ENCODE measurements around the gene SULF2.

Gene SULF2

DNA sequence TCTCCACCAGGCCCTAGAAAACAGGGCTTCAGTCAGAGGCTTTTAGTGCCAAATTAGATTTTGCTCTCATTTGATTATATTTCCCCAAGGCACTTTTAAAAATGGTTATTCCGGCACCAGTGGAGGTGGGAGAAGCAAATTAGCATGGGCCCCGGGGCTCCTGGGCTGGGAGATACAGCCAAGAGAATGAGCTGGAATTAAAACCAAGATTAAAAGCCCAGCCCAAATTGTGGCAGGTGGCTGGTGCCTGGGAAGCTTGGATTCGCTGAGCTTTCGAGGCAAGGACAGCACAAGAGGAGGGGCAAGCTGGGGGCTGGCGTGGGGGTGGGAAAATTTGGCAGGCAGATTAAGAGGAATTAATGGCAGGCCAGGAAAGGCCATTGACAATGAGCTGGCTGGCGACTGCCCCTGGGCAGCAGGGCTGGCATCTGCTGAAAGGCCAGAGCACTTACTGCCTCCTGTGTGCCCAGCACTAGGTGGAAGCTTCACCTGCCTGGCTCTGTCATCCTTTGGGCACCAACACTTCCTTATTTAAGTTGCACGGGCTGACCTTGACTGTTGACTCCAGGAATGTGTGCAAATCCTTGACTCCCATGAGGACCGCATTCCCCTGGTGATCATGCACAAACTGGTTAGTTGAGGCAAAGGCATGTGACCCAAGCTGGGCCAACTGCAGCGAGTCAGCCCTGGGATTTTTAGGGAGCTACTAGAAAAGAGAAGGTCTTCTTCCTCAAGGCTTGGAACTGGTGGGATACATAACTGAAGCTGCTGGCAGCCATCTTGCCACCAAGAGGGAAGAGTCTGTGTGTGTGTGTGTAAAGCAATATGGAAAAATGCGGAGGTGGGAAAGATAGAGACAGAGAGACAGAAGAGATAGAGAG lies 76.1 kb downstream of the SULF2 start:
- no peak for DNase-seq

- no peak for DNase-seq
Observed at GRCh38 chr20:47708140-47708807, 77.0 kb downstream of the SULF2 start.

GRCh38 chr20:47706345-47706744 lies 78.9 kb downstream of the SULF2 start:
- no peak for DNase-seq

DNA sequence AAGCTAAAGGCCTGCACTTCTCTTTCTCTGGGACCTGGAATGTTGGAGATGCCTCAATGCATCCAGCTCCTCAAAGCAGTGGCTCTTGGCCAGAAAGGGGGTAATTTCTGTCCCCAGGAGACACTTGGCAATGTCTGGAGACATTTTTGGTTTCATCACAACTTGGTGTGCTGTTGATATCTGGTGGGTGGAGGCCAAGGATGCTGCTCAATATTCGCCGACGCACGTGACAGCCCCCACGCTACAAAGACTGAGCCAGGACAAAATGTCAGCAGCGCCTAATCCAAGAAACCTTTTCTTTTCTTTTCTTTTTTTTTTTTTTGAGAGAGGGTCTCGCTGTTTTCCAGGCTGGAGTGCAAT lies 79.8 kb downstream of the SULF2 start:
- DNase-seq = no peak

DNA sequence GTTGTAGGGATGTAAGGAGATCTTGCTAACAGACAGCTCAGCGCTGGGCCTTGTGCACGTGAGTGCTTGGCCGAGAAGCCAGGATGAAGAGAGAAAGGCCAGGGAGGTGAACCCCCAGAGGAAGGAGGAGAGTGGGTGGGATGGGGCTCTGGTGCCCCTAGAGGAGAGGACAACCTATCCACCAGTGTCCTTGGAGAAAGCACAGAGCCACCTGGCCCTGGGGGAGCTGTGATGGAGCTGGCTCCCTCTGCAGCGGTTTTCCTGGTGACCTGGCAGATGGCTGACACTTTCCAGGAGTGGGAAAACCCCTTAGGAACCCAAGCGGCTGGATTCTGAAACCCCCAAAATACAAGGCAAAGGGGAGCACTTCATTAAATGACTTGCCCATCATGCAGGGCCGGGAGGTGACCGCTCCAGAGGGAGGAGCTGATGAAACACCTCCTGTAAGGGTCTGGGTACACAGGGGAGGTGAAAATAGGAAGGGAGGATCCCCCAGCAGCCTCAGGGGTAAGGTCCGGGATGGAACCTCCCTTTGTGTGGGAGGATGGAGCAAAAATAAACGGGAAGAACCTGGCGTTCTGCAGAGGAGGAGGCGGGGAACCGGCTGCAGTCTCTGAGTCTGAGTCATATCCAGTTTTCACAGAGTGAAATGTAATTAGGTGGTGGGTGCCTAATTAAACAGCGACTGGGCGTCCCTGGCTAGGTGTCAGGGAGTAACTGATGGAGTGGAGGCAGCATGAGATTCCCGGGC lies 80.4 kb downstream of the SULF2 start:
- no peak for DNase-seq

GRCh38 chr20:47703748-47704147 lies 81.5 kb downstream of the SULF2 start:
- DNase-seq = no peak

DNA sequence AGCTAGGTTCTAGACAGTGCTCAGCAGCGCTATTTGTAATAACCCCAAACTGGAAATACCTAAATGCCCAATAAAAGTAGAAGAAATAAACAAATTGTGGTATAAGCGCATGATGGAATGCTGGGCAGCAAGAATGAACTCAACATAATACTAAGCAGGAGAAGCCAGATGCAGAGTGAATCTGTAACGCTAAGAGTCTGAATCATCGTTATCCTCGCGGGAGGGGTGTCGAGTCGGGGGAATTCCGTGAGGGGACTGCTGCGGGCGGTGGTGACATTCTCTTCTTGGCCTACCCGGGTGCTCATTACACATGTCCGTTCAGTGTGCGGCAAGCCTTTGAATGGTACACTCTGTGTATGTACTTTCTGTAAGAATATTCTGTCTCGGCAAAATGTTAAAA lies 83.7 kb downstream of the SULF2 start:
- no peak for DNase-seq

GRCh38 chr20:47700327-47700726 lies 85.0 kb downstream of the SULF2 start:
- DNase-seq = no peak

GRCh38 chr20:47699818-47700217 lies 85.5 kb downstream of the SULF2 start:
- no peak for DNase-seq

DNA sequence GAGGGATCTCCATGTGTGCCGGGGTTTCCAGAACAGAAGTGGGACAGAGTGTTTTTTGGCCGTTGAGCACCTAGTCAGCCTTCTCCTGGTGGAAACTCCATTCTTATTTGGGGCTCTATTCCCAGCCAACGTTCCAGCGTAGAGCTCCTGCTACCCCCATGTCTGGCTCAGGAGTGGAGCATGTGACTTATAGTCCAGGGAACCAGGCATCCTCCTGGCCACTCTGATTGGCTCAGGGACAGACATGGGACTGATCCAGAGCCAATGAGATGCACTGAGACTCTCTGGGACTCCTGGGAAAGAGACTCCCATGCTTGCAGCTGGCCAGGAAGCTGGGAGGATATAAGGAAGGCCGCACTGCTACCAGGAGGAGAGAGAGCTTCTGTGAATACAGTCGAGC lies 87.1 kb downstream of the SULF2 start:
- DNase-seq = no peak

- no peak for DNase-seq
Observed at GRCh38 chr20:47696856-47697255, 88.4 kb downstream of the SULF2 start.

DNA sequence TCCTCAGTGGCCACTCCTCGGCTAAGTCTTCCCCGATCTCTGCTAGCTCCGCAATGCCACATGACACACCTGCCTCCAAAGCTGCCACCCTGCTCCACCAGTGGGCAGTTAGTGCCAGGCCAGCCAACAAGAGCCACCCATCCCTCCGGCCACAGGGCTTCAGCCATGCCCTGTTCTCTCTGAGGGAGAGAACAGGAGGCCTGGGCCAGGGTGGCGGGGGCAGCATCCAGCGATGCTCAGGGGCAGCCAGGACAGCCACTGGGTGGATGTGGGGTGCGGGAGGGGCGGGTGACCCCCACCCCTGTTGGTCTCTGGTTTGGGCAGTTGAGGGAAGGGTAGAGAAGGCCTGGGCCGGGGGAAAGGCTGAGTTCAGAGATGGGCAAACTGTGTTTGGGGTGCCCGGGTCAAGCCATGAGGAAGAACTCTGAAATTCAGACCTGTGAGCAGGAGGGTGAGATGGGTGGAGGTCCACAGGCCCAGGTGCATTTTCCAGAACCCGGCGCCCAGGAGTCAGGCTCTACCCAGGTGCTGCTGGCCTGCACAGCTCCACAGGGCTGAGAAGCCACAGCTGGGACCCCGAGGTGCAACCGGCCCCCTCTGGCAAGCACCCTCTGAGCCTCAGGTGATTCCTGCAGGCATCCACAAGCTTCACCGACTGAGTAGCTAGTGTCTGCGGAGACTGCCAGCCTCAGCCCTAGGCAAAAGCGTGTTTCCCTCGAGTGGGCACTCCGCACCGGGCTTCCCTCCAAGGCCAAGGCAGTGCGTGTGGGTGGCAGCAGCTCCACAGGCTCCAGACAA lies 91.1 kb downstream of the SULF2 start:
- DNase-seq = no peak

DNA sequence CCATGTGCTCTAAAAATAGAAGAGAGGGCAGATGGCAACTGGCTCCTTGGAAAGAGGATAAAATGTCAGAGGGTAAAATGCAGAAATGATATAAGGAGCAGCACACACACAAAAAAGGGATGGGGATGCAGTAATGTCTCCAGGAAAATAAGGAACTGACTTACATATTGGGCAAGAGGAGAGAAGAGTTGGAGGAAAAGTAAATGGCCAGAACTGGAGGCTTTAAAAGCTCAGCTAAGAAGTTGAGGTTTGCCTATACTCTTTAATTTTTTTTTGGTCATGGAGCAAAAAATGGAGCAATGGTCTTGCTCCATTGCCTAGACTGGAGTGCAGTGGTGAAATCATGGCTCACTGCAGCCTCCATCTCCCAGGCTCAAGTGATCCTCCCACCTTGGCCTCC lies 93.7 kb downstream of the SULF2 start:
- no peak for DNase-seq

DNA sequence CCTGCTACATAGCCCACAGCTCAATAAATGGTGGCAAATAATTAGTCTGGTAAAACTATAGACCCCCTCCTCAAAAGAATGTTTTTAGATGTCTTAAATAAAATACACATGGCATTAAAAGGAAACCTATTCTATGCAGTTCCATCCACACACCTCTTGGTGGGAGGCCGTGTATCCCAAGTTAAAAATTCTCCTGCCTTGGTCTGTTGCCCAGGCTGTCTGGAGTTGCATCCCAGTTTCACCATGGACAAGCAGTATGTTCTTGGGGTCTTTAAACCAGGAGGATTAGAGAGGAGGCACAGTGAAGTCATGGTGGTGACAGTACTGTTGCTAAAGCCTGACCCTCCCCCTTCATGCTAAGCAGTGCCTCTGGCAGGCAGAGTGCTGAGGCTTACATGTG lies 95.5 kb downstream of the SULF2 start:
- no peak for DNase-seq

DNA sequence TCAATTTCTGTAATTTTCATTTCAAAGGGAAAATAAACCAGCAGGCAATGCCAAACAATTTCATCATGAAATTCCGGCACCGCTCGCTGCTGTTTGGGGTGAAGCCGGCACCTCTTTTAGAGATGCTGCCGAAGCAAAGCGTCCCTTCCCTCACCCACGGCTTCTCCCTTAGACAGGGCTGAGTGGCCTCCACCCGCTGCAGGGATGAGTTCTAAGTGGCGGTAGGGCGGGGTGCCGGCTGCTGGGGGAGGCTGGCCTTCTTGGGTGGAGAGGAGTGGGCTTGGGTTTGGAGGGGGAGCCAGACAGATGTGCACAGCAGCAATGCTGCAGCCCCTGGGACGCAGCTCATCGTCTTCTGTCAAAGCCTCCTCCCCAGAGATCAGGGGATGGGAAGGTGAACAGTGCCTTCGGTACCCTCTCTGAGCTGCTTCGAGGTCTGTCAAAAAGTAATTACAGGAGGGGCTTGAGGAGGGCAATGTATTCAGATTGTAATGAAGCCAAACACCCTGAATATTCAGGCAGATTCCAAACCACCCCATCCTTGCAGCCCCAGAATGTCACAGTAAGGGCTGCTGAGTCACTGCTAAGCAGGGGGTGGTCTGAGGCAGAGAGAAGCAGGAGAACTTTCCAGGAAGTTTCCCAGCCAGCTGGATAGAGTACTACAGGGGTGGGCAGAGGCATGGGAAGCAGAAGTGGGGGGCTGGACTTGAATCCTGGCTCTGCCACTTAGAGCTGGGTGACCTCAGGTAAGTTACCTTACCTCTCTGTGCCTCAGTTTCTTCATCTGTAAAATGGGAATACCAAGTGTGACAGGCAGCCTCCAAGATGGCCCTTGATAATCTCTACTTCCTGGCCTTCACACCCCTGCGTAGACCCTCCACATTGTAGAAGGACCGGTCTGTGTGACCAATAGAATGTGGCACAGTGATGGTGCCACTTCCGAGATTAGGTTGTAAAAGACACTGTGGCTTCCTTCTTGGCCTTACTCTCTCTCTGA lies 96.6 kb downstream of the SULF2 start:
- no peak for DNase-seq

GRCh38 chr20:47687095-47687987 lies 97.9 kb downstream of the SULF2 start:
- DNase-seq = no peak

- no peak for DNase-seq
Observed at GRCh38 chr20:47686545-47686944, 98.7 kb downstream of the SULF2 start.

DNA sequence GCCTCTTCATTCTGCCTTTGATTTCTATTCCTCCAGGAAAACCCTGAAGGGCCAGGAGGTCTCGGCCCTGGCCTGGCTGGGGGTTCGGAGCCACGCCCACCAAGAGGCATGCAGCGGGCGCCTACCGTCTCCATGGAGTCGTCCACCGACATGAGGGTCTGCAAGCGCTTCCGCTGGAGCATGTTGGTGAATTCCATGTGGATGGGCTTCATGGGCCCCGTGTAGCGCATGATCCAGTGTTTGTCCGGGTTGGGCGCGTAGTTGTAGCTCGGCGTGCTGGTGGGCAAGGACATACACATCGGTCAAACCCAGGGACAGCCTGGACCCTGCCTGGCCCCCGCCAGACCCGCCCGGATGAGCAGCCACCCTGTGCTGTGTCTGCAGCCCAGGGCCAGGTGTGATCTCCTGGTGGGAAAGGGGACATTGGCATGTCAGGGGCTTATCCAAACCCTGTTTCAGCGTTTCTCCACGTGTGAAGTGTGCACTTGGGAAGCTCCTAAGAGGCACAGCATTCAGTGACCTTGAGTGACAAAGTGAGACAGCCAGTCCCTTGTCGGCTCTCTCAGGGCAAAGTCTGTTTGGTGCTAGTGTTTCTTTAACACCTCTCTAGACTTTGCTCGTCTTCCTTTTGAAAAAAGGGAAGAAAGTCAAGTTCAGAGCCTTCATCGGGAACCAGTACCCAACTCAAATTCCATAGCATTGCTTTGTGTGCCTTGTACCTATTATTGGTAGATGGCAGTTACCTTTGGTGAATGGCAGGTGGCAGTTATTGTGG lies 100.8 kb downstream of the SULF2 start:
- DNase-seq = no peak

DNA sequence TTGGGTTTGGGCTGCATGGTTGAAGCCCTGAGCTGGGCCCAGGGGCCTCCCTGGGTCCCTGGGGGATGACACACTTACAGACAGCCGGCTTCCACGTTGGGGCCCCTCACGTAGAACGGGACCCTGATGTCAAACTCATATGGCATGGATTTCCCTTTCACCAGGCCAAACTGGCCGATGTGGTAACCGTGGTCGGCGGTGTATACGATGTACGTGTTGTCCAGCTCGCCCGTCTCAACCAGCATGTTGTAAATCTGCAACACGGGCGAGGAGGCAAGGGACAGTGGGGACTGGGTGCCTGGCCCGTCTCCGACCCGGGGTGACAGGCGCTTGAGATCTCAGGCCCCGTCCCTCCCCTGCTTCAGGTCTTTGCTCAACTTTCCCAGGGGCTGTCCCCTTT lies 102.4 kb downstream of the SULF2 start:
- DNase-seq = no peak
